NOMO-1 (cell line): Measurements from ENCODE around the gene RAD52.

ENCODE experiments used
- DNase-seq, 2 experiments: peaks; one replicate each; lab custom pipeline; 2025; ENCODE audit not compliant: unreplicated experiment in 2 of 2; lab: John Stamatoyannopoulos, UW

The RAD52 gene

DNA sequence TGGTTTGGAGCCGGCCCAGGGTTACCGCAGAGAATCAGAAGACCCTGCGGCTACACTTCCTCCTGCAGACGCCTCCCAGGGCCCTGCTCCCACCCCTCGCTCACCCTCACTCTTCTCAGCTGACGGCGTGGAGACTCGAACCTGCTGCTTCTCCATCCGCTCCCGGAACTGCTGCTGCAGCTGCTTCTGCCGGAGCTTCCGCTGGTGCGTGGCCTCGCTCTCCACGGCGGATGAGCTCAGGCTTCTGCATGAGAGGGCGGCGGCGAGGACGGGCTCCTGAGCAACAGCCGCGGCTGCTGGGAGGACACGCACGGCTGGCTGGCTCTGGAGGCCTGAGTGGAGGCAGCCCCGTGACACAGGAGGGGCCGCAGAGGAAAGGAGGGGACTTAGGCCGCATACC is 33.3 kb downstream of the RAD52 start:
- DNase-seq, result no peak

DNA sequence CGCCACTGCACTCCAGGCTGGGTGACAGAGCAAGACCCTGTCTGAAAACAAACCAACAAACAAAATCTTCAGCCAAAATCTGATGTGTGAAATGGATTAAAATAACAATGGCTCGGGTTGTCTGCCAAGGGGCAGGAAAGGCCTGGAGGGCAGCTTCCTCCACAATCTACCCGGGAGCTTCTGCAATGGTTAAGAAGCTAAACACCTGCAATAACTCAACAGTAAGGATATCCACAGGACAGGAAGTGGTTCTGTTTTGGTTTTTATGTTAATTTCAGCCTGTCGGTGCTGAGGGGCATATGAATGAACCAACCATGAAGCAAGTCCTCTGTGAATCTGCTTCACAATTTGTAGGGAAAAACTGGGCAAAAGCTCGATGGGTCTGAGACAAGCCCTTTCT is 34.4 kb downstream of the RAD52 start:
- no peak for DNase-seq

DNA sequence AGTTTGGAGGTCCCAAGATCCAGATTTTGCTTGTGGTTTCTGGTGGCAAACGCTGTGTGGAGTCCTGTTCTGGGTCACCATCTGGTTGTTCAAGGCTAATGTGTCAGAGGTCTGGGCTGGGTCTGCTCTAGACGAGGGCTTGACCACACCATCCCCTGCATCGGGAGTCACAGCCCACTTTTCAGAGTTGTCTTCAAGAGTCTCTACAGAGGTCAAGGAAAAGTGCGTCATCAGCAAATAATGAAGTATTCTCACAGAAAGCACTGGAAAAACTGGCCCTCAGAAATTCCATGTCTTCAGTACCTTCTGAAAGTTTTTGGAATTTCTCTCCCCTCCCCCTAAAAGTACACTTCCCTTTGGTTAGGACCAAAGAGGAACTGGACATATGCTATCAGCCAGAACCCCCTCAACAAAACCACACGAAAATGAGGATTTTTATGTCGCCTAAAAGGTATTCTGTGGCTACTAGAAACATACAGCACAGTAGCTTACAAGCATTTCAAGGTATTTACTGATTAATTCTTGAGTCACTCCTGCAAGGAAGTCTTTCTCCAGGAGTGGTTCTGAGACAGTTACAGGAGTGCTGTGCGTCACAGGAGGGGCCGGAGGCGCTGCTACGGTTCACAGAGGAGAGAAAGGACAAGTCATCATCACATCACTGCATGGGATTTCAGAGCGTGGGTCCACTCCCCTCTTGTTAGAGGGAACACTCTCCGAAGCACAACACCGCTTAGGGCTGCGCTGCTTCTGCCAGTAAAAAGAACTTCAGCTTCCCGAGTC is 35.4 kb downstream of the RAD52 start:
- DNase-seq, result peak in 1 of 2 experiments; percentile 10

GRCh38 chr12:912466-913235 is 36.8 kb downstream of the RAD52 start:
- DNase-seq, result no peak

DNA sequence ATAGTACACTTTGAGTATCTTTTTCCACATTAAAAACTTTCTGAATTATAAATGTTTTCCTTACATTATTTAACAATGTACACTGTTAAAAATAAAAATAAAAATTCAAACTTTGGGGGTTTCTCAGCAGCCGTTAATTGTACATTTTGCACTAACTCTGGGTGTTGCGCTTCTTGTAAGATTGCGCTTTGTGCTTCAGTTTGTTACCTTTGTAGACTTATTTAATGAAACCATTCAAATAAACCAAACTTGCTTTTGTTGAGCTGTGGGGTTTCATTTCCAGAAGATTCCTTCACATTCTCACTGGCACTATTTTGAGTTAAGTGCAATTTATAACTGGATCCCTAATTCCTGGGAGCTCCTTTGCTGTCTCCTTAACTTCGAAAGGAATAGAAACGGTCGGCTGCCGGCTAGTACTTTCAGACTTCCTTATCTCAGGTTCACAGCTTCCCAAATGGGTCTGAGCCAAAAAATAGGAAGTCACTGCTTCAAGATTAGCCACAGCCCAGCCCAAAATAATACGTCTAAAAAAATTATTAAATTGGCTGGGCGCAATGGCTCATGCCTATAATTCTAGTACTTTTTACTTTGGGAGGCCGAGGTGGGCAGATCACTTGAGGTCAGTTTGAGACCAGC is 38.2 kb downstream of the RAD52 start:
- DNase-seq, result no peak

- DNase-seq, result no peak
These were observed 39.1 kb downstream of the RAD52 start for GRCh38 chr12:910416-910815.

- no peak for DNase-seq
These were observed 39.6 kb downstream of the RAD52 start for GRCh38 chr12:909861-910260.

- DNase-seq, result no peak
These were observed 41.9 kb downstream of the RAD52 start for GRCh38 chr12:907413-908185.

DNA sequence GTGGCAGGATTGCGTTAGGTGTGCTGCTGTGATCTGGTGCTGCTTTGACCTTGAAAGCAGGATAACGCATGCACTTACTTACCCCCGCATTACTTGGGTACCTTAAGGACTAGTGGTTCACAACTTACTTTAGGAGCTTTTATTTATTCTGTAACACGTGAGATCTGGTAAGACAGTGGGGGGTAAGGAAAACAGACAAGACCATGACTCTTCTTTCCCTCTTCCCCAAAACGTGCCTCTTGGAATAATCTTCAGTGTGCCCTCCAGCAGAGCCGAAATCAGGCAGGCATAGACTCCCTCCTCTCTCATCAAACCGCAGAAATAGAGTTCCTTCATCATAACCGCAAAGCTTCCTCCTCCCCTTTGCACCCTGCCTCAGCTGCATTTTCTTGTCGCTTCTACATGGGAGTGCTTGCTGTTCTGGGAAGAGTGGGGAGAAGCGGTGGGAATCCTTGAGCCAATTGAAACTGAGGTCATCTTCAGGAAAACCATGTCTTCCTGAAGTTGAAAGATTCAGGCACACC is 43.4 kb downstream of the RAD52 start:
- peak in 1 of 2 experiments; percentile 9 for DNase-seq

DNA sequence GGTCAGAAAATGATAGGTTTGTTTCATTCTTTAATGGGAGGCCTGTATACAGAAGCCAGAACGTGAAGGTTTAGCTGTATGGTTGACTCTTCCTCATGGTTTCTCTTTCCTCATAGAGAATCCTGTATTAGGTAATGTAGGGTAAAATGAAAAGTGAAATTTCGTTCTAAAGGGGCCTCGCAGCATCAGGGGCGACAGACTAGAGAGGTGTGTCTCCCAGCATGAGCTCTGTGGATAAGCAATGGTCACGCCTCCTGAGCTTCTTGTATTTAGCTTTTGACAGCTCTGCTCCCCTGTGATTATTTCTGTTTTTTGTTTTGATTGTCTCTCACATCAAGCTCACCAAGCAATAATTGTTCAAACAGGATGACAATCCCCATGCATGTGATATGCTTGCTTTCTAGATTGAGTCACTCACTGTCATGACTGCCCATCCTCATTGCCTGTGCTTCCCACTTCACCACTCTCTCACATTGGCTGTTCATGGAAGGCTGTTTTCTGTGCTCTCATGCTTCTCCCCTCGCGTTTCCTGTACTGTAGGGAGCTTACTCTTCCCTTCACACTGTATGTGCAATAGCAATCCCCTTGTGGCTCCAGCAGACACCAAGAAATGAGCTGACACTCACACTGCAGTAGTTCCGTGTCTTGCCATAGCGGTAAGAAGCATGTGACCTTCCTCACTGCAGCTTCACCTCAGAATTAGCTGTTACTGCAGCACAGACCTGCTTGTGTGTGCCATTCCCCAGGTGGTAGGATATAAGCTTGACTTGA is 44.0 kb downstream of the RAD52 start:
- DNase-seq, result no peak

DNA sequence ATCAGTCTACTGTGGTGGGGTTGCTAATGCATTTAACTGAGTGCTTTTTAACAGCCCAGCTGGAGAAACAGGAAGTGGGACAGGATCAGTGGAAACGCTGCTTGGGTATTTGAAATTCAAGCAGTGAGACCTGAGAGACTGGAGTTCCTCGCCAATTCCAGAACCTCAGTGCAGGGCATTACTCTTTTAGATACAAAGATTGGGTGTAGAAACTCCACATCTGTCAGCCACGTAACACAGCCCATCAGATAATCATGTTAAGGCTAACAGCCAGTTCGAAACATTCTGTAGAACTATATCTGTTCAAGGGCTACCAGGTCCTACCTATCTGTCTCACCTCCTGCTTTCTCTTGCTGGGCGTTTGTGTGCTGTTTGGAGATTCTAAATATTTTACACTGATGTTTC is 45.5 kb downstream of the RAD52 start:
- no peak for DNase-seq

GRCh38 chr12:903055-903454 is 46.4 kb downstream of the RAD52 start:
- no peak for DNase-seq

- DNase-seq, result no peak
These were observed 46.9 kb downstream of the RAD52 start for GRCh38 chr12:902581-902980.

GRCh38 chr12:897386-897785 is 52.1 kb downstream of the RAD52 start:
- no peak for DNase-seq

GRCh38 chr12:896031-896430 is 53.5 kb downstream of the RAD52 start:
- DNase-seq, result no peak

DNA sequence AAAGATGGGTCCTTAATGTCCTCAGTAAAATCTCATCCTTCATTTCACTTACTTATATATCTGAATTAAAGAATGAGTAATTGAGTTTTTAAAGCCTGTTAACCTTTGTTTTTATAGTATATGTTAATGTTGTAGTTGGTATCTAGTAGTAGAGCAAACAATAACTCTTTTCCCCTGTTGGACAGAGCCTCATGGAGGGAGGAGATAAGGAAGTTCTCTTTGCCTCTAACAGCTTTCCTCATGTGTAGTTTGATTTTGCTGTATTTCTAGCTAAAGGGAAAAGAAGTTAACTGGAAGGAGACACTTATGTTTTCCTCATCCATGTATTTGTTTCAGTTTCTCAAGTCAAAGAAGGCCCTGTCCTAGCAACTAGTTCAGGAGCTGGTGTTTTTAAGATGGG is 55.3 kb downstream of the RAD52 start:
- DNase-seq, result no peak

GRCh38 chr12:886206-886605 is 63.3 kb downstream of the RAD52 start:
- no peak for DNase-seq

- no peak for DNase-seq
These were observed 63.8 kb downstream of the RAD52 start for GRCh38 chr12:885701-886100.

DNA sequence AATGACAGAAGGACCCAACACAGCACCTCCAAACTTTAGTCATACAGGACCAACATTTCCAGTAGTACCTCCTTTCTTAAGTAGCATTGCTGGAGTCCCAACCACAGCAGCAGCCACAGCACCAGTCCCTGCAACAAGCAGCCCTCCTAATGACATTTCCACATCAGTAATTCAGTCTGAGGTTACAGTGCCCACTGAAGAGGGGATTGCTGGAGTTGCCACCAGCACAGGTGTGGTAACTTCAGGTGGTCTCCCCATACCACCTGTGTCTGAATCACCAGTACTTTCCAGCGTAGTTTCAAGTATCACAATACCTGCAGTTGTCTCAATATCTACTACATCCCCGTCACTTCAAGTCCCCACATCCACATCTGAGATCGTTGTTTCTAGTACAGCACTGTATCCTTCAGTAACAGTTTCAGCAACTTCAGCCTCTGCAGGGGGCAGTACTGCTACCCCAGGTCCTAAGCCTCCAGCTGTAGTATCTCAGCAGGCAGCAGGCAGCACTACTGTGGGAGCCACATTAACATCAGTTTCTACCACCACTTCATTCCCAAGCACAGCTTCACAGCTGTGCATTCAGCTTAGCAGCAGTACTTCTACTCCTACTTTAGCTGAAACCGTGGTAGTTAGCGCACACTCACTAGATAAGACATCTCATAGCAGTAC is 64.6 kb downstream of the RAD52 start:
- DNase-seq, result no peak
